BE2C (cell line): ENCODE data around the gene PEF1.

ENCODE experiments used
- DNase-seq: peaks from one replicate; pipeline ENCODE4 v3.0.0-alpha.2; 2020
- H3K27me3 ChIP-seq: fragments of 250-450 bp; sonication (Bioruptor Pico); 2 replicates; pipeline ENCODE4 v1.5.1; 2020; ENCODE audit warnings: mild to moderate bottlenecking
- H3K36me3 ChIP-seq: fragments of 250-450 bp; sonication (Bioruptor Pico); 2 replicates; pipeline ENCODE4 v1.5.1; 2020; ENCODE audit warnings: mild to moderate bottlenecking
- H3K4me1 ChIP-seq: fragments of 250-450 bp; sonication (Bioruptor Pico); 2 replicates; pipeline ENCODE4 v1.5.1; 2020
- H3K4me3 ChIP-seq: 2 replicates; pipeline ENCODE4 v1.5.1; 2011; ENCODE audit warnings: low read depth, low read length
- H3K9me3 ChIP-seq: fragments of 250-450 bp; sonication (Bioruptor Pico); 2 replicates; pipeline ENCODE4 v1.5.1; 2020
- TF ChIP-seq, protein P1 (sequence below): IDR thresholded peaks from 2 replicates; pipeline ENCODE4 v1.5.1; 2012; ENCODE audit warnings: mild to moderate bottlenecking, low read depth, low read length

Gene PEF1

DNA sequence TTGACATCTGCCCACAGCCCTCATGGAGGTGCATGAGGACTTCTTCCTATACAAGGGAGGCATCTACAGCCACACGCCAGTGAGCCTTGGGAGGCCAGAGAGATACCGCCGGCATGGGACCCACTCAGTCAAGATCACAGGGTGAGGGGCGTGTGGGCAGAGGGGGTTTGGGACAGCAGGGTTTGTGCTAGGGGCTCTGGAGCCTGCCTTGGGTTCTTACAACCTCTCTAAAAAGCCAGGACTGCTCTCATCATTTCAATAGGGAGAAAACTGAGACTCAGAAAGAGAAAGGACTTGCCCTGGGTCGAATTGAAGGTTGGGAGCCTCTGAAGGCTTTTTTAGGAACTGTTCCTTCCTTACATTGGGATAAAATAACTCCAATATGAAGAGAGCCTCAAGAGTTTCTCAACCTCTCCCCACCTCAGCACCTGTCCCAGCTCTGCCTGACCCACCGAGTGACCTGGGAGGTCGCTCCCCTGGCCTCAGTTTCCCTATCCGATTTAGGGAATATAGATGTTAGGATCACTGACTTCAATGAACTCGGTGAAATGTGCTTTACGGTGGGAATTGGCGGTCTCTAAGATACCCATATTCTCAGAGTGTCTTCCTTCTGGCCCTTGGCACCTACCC lies 58.8 kb downstream of the PEF1 start:
- H3K4me1 ChIP-seq = peaks cover 11% of the 10 kb centered on the region
- no peak for DNase-seq
- no peaks in the 10 kb centered on the region for H3K9me3 ChIP-seq
- TF ChIP-seq, protein P1, sequence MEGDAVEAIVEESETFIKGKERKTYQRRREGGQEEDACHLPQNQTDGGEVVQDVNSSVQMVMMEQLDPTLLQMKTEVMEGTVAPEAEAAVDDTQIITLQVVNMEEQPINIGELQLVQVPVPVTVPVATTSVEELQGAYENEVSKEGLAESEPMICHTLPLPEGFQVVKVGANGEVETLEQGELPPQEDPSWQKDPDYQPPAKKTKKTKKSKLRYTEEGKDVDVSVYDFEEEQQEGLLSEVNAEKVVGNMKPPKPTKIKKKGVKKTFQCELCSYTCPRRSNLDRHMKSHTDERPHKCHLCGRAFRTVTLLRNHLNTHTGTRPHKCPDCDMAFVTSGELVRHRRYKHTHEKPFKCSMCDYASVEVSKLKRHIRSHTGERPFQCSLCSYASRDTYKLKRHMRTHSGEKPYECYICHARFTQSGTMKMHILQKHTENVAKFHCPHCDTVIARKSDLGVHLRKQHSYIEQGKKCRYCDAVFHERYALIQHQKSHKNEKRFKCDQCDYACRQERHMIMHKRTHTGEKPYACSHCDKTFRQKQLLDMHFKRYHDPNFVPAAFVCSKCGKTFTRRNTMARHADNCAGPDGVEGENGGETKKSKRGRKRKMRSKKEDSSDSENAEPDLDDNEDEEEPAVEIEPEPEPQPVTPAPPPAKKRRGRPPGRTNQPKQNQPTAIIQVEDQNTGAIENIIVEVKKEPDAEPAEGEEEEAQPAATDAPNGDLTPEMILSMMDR = no peak
- no peaks in the 10 kb centered on the region for H3K27me3 ChIP-seq
- no peaks in the 10 kb centered on the region for H3K36me3 ChIP-seq
- H3K4me3 ChIP-seq = no peak overlapping the region

DNA sequence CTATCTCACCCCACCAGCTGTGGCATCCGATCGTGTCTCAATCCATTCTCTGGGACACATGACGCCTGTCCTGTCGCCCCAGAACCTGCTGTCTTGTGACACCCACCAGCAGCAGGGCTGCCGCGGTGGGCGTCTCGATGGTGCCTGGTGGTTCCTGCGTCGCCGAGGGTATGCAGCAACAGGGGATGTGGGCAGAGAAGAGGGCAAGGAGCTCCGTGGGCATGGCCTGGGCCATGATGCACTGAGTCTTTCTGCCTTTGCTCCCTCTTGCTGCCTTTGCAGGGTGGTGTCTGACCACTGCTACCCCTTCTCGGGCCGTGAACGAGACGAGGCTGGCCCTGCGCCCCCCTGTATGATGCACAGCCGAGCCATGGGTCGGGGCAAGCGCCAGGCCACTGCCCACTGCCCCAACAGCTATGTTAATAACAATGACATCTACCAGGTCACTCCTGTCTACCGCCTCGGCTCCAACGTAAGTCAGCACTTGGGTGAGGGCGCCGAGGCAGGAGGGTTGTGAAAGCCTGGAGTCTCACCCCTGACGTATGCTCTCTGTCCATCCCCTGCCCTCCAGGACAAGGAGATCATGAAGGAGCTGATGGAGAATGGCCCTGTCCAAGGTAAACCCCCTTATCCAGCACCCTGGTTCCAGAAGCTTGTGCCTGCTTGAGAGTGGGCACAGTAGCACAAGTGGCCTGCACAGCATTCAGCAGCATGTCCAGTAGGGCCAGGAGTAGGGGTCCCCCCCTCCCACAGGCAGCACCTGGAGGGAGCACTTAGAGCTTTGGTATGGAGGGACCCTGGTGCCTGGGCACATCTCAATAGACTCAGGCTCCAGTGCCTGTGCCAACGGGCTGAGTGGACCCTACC lies 59.6 kb downstream of the PEF1 start:
- no peaks in the 10 kb centered on the region for H3K9me3 ChIP-seq
- H3K27me3 ChIP-seq = no peaks in the 10 kb centered on the region
- TF ChIP-seq, protein P1 = no peak
- H3K36me3 ChIP-seq = no peaks in the 10 kb centered on the region
- DNase-seq = no peak
- H3K4me1 ChIP-seq = peaks cover 11% of the 10 kb centered on the region
- H3K4me3 ChIP-seq = no peak overlapping the region

DNA sequence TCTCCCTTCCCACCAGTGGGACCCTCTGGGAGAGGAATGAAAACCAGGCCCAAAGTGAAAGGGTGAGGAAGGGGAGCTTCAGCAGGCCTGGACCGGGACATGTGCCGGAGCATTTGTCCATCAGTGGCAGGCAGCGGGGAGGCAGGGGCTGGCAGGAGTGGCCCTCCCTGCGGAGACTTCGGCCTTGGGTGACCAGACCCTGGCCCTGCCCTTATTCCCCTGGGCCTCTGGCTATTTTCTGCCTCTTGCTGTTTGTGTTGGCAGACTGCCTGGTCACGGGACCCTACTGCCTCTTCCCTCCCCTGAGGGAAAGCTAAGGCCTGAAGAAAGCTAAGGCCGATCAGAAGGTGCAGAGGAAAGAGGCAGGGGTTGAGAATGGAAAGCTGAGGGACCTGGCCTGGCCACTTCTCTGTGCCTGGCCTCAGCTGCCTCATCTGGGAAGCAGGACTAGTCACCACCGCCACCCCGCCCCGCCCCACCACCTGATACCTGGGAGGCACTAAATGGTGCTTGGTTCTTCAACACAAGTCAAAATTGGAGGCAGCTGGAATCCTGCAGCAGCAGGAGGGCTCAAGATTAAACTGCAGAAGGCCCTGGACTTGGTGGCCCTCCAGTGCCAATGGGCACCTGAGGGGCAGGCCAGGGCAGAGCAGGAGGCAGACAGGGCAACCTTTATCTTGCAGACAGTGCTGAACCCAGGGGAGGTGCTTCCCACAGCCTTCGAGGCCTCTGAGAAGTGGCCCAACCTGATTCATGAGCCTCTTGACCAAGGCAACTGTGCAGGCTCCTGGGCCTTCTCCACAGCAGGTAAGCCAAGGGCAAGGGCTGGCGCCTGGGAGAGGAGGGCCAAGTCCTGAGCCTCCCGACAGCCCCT lies 60.4 kb downstream of the PEF1 start:
- Histone ChIP-seq H3K9me3 (no peaks in the 10 kb centered on the region), H3K27me3 (no peaks in the 10 kb centered on the region), H3K4me1 (peaks cover 14% of the 10 kb centered on the region), H3K4me3 (no peak overlapping the region), H3K36me3 (no peaks in the 10 kb centered on the region)
- peak; percentile 69 for DNase-seq
- TF ChIP-seq, protein P1 = no peak

DNA sequence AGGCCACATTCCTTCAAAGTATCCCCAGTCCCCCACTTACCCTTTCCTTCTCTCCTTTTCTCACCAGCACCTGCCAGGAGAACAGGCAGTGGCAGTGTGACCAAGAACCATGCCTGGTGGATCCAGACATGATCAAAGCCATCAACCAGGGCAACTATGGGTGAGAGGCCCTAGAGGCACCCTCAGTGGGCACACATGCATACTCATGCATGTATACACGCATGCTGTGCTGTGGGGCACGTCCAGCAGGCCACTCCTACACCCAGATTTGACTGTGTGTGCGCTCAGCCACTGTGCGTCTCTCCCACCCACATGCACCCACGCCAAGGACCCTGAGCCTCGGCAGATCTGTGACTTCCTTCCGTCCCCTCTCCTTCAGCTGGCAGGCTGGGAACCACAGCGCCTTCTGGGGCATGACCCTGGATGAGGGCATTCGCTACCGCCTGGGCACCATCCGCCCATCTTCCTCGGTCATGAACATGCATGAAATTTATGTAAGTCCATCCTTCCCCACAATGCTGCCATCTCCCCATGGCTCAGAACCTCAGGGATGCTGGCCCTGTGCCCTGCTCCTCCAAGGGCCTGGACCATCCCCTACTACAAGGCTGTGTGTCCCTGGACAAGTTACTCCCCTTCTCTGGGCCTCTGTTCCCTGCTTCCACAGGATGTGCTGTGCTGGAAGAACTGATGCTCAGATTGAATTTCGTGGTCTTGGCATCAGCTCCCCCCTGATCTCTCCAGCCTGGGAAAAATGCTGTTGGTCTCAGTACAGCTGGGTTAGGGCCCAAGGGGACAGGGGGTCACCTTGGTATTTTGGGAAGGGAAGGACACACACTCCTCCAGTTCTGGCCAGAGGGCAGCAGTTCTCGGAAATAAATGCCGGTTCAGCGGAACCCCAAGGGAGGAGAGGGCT lies 61.3 kb downstream of the PEF1 start:
- TF ChIP-seq, protein P1 = no peak
- DNase-seq = no peak
- H3K9me3 ChIP-seq = no peaks in the 10 kb centered on the region
- peaks cover 17% of the 10 kb centered on the region for H3K4me1 ChIP-seq
- H3K27me3 ChIP-seq = no peaks in the 10 kb centered on the region
- H3K36me3 ChIP-seq = no peaks in the 10 kb centered on the region
- H3K4me3 ChIP-seq = no peak overlapping the region
